Activated naive CD8-positive, alpha-beta T cell treated with anti-CD3 and anti-CD28 coated beads for 36 hours (primary cell): ENCODE data around the gene GGT6. TPM values are rescaled to one million over a fixed set of nuclear protein-coding genes. Genes with fewer than 3 reads are reported as not detected.
A peak's percentile ranks its signal among the peaks of the same experiment; 100 is the strongest.
"Not testable (repeated sequence)": the region's sequence is repeated elsewhere in the genome, so short reads cannot be mapped to it uniquely, and the experiment has no call there.

ENCODE experiments used
- DNase-seq: peaks from one replicate; pipeline ENCODE4 v3.0.0; 2021
- H3K27ac Mint-ChIP-seq: one replicate; pipeline ENCODE4 v1.8.0; 2022; ENCODE audit warnings: mild to moderate bottlenecking, moderate library complexity, mixed read lengths
- H3K27me3 Mint-ChIP-seq: one replicate; pipeline ENCODE4 v1.8.0; 2022; ENCODE audit warnings: mild to moderate bottlenecking, mixed read lengths
- H3K36me3 Mint-ChIP-seq: one replicate; pipeline ENCODE4 v1.8.0; 2021; ENCODE audit warnings: mild to moderate bottlenecking, mixed read lengths
- H3K4me1 Mint-ChIP-seq: one replicate; pipeline ENCODE4 v1.8.0; 2021; ENCODE audit warnings: mixed read lengths
- H3K4me3 Mint-ChIP-seq: one replicate; pipeline ENCODE4 v1.8.0; 2022; ENCODE audit warnings: mild to moderate bottlenecking, moderate library complexity, mixed read lengths
- H3K9me3 Mint-ChIP-seq: one replicate; pipeline ENCODE4 v1.8.0; 2022; ENCODE audit warnings: mixed read lengths
- total RNA-seq, 2 experiments: library from RNA; stranded (reverse); gene quantifications; one replicate each; pipeline ENCODE4 v1.2.3, GENCODE V29; 2021

The GGT6 gene
- total RNA-seq, 2 experiments from 2014 or later: not detected

DNA sequence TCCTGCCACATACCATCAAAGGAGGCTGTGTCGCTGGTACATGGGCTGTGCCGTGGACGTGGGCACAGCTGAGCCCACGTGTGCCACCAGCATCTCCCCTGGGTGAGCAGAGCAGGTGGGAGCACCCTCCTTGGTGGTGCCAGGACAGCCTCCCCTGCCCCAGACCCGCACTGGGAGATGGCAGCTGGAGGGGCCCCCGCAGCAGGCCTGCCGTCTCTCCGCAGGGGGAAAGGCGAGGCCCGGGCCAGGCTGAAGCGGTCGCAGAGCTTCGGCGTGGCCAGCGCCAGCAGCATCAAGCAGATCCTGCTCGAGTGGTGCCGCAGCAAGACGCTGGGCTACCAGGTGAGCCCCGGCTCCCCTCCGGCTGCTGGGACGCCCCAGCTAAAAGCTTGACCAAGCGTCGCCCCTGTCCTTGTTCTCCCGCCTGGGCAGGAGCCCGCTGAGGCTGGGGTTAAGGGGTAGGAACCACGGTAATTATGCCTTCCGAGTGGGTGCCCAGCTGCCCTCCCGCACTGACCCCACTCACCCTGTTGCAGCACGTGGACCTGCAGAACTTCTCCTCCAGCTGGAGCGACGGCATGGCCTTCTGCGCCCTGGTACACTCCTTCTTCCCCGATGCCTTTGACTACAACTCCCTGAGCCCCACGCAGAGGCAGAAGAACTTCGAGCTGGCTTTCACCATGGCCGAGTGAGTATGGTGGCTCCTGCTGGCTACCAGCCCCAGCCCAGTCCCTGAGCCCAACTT lies 36.4 kb upstream of the GGT6 start:
- peaks cover 7% of the 10 kb centered on the region for H3K27me3 Mint-ChIP-seq
- no peak overlapping the region for H3K4me3 Mint-ChIP-seq
- no peak overlapping the region for H3K27ac Mint-ChIP-seq
- H3K4me1 Mint-ChIP-seq: peaks cover 3% of the 10 kb centered on the region
- H3K9me3 Mint-ChIP-seq: no peaks in the 10 kb centered on the region
- DNase-seq: no peak
- H3K36me3 Mint-ChIP-seq: no peaks in the 10 kb centered on the region

DNA sequence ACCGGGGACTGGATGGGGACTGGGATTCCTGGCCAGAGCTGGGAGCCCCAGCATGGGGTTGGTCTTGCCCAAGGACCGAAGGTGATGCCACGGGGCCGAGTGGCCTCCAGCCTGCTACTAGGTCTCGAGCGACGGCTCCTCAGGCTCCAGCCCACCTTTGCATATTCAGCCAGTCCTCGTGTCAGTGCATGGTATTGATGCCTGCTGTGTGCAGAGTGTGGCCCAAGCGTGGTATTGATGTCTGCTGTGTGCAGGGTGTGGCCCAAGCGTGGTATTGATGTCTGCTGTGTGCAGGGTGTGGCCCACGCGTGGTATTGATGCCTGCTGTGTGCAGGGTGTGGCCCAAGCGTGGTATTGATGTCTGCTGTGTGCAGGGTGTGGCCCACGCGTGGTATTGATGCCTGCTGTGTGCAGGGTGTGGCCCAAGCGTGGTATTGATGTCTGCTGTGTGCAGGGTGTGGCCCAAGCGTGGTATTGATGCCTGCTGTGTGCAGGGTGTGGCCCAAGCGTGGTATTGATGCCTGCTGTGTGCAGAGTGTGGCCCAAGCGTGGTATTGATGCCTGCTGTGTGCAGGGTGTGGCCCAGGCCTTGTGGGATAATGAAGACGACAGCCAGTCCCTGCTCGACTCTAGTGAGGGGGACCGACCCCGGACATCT lies 35.4 kb upstream of the GGT6 start:
- not testable (repeated sequence) for H3K36me3 Mint-ChIP-seq, H3K9me3 Mint-ChIP-seq, H3K4me3 Mint-ChIP-seq, H3K27ac Mint-ChIP-seq, H3K27me3 Mint-ChIP-seq, DNase-seq, H3K4me1 Mint-ChIP-seq

DNA sequence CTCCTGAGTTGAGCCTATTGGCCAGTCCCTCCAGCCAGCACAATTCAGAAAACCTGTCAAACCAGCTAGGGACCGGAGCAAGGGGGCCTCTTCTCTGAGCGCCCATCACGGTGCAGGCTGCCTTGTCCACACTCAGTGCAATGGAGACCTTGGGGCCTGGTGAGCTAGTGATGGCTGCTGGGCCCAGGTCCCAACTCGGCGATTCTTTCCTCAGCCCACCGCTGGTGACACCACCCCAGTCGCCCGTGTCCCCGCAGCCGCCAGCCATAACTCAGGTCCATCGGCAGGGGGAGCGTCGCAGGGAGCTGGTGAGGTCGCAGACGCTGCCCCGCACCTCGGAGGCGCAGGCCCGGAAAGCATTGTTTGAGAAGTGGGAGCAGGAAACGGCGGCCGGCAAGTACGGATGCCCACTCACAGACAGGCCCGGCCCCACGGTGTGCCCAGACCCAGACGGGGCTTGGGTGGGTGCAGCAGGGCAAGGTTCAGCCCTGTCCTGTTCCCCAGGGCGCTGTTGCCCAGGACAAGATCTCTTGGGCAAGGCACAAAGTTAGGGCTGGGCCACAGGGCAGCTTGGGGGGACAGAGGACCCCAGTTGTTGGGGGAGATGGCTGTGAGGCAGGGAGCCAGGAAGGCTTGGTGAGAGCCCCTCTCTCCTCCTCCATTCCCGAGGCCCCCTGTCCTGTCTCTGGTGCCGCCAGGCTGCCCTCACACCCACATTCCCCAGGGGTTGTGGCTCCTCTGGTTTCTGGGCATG lies 34.7 kb upstream of the GGT6 start:
- Mint-ChIP-seq H3K27me3 (peaks cover 7% of the 10 kb centered on the region), H3K4me1 (peaks cover 3% of the 10 kb centered on the region), H3K27ac (no peak overlapping the region), H3K9me3 (no peaks in the 10 kb centered on the region), H3K4me3 (no peak overlapping the region), H3K36me3 (no peaks in the 10 kb centered on the region)
- peak; percentile 68 for DNase-seq

DNA sequence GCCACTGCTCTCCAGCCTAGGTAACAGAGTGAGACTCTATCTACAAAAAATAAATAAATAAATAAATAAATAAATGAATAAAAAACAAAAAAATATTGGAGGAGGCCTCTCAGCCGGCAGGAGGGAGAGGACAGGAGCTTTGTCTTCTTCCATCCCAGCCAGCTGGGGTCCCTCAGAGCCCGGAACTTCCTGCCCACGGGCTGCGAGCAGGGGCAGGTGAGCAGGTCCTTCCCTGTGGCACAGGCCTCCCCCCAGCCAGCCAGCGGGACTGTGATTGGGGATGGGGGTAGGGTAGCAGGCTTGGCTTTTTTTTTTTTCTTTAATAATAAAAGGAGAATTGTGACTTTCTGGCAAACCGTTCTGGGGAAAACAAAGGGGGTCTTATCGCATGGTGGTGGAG lies 34.0 kb upstream of the GGT6 start:
- Mint-ChIP-seq H3K4me1 (peaks cover 3% of the 10 kb centered on the region), H3K4me3 (no peak overlapping the region), H3K27ac (no peak overlapping the region), H3K36me3 (no peaks in the 10 kb centered on the region), H3K27me3 (peaks cover 7% of the 10 kb centered on the region), H3K9me3 (no peaks in the 10 kb centered on the region)
- DNase-seq: no peak

DNA sequence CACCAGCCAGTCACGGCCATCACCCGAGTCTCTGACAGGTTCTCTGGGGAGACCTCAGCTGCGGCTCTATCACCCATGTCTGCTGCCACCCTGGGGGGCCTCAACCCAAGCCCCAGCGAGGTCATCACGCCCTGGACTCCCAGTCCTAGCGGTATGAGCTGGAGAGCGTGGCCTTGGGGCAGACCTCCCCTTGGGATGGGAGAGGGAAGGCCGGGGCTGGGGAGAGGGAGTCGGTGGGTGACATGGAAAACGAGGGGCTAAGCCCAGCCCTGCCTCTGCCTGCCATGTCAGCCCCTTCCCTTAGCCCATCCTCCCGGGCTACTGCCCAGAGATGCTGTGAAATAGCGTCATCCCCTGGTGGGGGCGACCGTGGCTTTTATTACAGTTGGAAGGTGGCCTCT lies 32.6 kb upstream of the GGT6 start:
- H3K4me3 Mint-ChIP-seq: no peak overlapping the region
- no peak overlapping the region for H3K27ac Mint-ChIP-seq
- no peak for DNase-seq
- no peaks in the 10 kb centered on the region for H3K9me3 Mint-ChIP-seq
- H3K36me3 Mint-ChIP-seq: no peaks in the 10 kb centered on the region
- H3K27me3 Mint-ChIP-seq: peaks cover 7% of the 10 kb centered on the region
- H3K4me1 Mint-ChIP-seq: peaks cover 3% of the 10 kb centered on the region

DNA sequence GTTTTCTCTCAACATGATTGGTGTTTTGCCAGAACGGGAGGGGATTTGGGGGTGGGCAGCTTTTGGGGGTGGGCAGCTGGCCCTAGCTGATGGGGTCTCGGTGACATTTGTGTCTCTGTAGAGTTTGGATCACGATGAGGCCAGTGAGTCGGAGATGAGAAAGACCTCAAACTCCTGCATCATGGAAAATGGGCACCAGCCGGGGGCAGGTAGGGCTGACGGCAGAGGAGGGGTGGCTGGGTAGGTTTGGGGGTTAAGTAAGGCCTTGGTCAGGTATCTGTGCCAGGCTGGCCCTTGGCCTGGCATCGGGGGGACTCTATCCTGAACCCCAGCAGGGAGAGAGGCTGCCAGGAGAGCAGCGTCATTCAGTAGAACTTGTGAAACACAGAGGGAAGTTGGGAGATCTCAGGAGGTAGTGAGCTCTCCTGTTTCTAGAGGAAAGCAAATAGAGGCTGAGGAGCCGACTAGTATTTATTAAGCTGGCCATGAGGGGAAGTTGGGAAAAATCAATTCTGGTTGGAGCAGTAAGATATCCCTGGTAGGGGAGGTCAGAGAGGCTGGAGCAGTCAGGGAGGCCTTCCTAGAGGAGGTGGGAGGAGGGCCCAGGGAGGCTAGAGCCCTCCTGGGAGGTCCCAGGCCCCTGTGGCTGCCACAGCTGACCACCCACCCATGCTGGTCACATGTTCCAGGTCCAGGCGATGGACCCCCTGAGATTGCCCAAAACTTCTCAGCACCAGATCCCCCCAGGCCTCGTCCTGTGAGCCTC lies 32.0 kb upstream of the GGT6 start:
- peaks cover 7% of the 10 kb centered on the region for H3K27me3 Mint-ChIP-seq
- H3K9me3 Mint-ChIP-seq: no peaks in the 10 kb centered on the region

DNA sequence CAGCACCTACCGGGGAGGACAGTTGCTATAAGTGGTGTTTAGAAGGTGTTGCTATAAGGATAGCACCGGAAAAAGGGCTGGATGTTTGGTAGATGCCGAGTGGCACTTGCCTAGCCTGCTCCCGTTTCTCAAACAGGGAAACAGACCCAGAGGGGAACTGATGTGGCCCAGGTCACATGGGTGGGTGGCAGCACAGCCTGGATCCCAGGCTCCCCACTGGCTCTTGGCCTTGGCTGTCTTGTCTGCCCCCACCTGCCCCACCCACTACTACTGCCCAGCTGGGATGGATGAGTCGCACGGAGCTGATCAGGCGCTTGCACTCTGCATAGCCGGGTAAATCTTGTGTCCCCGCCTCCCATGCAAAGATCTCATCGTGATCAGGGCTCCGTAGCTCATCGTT lies 31.2 kb upstream of the GGT6 start:
- H3K4me1 Mint-ChIP-seq: peaks cover 3% of the 10 kb centered on the region
- peaks cover 8% of the 10 kb centered on the region for H3K27me3 Mint-ChIP-seq
- no peaks in the 10 kb centered on the region for H3K36me3 Mint-ChIP-seq
- H3K27ac Mint-ChIP-seq: no peak overlapping the region
- no peaks in the 10 kb centered on the region for H3K9me3 Mint-ChIP-seq
- no peak for DNase-seq
- H3K4me3 Mint-ChIP-seq: no peak overlapping the region

More for the DNA sequence above, 32.0 kb upstream of the GGT6 start:
- peaks cover 3% of the 10 kb centered on the region for H3K4me1 Mint-ChIP-seq
- DNase-seq: no peak
- no peaks in the 10 kb centered on the region for H3K36me3 Mint-ChIP-seq
- H3K27ac Mint-ChIP-seq: no peak overlapping the region
- no peak overlapping the region for H3K4me3 Mint-ChIP-seq

DNA sequence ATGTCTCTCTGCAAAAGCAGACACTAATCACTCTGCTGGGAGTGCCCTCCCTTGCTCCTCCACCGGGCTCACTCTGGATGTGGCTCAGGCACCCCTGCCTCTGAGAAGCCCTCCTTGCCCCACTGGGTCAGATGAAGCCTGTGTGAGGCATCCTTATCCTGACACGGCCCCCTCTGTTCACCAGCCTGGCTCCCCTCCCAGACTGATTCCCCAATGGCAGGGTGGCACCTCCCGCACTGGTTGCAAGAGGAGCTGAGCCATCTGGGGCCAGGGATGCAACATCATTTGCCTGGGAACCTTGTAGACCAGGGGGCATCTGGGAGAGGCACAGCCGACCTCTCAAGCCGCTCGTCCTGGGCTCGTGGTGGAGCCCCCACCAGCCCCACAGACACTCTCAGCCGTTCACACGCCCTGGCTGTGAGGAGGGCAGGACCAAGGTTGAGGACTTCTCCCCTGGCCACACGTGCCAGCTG lies 30.6 kb upstream of the GGT6 start:
- Mint-ChIP-seq H3K27me3 (peaks cover 13% of the 10 kb centered on the region), H3K9me3 (no peaks in the 10 kb centered on the region), H3K4me1 (peaks cover 3% of the 10 kb centered on the region), H3K27ac (no peak overlapping the region), H3K4me3 (no peak overlapping the region), H3K36me3 (no peaks in the 10 kb centered on the region)
- no peak for DNase-seq

DNA sequence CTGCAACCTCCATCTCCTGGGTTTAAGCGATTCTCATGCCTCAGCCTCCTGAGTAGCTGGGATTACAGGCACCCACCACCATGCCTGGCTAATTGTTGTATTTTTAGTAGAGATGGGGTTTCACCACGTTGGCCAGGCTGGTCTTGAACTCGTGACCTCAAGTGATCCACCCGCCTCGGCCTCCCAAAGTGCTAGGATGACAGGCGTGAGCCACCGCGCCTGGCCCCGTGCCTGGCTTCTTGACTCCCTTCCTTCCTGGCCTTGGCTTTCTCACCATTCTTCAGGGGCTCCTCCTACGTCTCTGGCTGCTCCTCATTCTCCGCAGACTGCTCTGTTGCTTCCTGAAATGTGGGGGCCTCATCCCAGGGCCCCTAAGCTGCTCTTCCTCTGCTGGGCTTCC lies 29.7 kb upstream of the GGT6 start:
- peaks cover 20% of the 10 kb centered on the region for H3K27me3 Mint-ChIP-seq
- H3K4me3 Mint-ChIP-seq, H3K4me1 Mint-ChIP-seq, H3K27ac Mint-ChIP-seq, H3K36me3 Mint-ChIP-seq, DNase-seq, H3K9me3 Mint-ChIP-seq: not testable (repeated sequence)

DNA sequence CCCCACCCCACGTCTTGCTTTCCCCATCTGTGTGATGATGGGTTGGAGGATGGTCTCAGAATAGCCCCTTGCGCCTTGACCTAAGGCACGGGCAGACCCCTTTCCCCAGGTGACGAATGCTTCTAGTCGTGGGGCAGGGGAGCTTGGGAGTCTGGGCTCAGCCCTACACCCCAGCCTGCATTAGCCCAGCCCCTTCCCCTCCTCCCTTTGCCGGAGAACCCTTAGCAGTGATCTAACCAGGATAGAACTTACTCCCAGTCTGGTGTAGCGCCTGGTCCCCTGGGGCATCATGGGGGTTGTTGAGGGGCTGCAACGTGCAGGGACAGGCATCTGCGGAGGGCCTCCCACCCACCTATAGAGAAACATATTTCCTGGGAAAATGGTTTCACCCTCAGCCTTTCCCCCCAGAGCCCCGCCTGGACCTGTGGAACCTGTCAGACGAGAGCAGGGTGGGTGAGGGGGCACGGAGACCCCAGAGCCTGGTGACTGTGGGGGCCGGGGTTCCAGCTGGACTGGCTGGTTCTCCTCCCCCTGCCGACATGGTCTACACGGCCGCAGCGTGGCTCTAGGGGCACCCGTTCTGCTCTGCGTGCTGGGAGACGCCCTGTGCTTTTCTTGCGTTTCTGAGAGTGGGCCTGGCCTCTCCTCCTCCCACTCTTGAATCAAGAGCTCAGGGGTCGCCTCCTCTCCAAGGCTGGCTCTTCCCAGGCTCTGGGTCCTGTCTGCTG lies 28.7 kb upstream of the GGT6 start:
- Mint-ChIP-seq H3K9me3 (no peaks in the 10 kb centered on the region), H3K27ac (no peak overlapping the region), H3K4me1 (no peaks in the 10 kb centered on the region), H3K4me3 (no peak overlapping the region), H3K27me3 (peaks cover 20% of the 10 kb centered on the region), H3K36me3 (no peaks in the 10 kb centered on the region)
- DNase-seq: no peak

DNA sequence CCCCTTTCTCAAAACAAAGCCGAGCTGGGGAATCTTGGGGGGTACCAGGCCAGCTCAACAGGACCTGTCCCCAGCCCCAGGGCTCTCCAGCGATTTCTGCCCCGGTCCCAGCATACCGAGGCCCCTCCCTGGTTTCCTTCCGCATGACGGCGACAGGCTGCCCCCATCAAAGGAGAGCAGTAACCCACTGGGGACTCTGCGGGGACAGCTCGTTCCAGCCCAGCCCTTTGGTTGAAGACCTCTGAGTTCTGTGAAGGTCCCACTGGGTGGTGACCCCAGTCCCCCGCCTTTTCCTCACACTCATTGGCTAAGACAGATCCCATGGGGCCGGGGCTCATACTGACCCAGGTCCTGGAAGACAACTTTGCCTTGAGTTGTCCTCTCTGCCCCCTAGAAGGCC lies 28.0 kb upstream of the GGT6 start:
- no peaks in the 10 kb centered on the region for H3K36me3 Mint-ChIP-seq
- no peaks in the 10 kb centered on the region for H3K9me3 Mint-ChIP-seq
- no peak overlapping the region for H3K4me3 Mint-ChIP-seq
- no peak overlapping the region for H3K27ac Mint-ChIP-seq
- peaks cover 23% of the 10 kb centered on the region for H3K27me3 Mint-ChIP-seq
- no peak for DNase-seq
- peaks cover 4% of the 10 kb centered on the region for H3K4me1 Mint-ChIP-seq

DNA sequence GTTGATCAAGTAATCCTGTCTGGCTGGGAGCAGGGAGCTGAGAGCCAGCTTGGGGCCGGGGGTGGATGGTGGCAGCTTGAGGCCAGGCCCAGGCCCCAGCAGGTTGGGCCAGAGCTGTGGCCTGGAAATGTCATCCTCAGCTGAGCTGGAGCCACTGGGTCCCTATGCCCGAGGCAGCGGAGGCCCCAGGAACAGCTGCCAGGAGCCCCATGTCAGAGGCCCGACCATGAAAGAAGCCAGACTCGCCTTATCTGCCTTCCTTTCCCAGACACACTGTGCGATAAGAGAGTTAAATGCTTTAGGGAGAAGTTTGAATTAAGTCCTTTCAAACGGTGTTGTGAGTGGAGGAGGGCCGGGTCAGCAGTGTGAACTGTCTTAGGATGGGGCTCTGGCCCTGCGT lies 27.4 kb upstream of the GGT6 start:
- Mint-ChIP-seq H3K27me3 (peaks cover 29% of the 10 kb centered on the region), H3K4me3 (no peak overlapping the region), H3K36me3 (no peaks in the 10 kb centered on the region), H3K4me1 (peaks cover 4% of the 10 kb centered on the region), H3K27ac (no peak overlapping the region), H3K9me3 (no peaks in the 10 kb centered on the region)
- DNase-seq: no peak

DNA sequence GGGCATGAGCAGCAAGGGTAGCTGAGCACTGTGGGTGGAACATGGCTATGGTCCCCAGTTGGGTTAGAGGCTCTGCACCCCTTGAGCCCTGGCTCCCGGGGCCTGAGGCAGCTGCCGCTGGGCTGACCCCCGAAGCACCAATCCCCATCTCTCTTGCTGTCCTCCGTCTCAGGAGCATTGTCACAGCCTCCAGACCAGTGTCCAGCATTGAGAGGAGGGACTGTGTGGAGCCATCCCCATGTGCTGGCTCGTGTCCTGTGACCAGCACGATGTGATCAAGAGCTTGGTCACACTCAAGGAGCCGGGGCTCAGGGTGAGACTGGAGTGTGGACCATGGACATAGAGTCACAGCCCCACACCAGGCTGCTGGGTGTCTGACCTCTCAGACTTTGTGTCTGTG lies 26.8 kb upstream of the GGT6 start:
- Mint-ChIP-seq H3K36me3 (no peaks in the 10 kb centered on the region), H3K27ac (no peak overlapping the region), H3K4me1 (peaks cover 4% of the 10 kb centered on the region), H3K9me3 (no peaks in the 10 kb centered on the region), H3K27me3 (peaks cover 34% of the 10 kb centered on the region), H3K4me3 (no peak overlapping the region)
- DNase-seq: no peak

DNA sequence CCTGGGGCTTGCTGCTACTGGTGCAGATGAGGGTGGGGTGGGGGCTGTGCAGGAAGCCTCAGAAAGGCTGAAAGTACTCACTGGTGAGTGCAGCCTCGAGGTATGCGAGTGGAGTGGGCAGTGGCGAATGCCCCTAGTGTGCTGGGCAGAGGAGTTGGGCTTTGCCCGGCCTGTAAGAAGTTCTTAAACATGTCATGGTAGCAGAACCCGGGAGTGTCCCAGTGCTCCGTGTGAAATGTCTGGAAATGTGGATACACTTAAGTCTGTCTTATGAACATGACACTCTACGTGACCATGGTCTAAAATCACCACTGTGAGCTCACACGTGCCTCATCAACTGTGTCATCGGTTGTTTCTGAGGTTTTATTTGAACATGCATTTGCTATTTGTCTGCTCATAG lies 25.7 kb upstream of the GGT6 start:
- no peak for DNase-seq
- Mint-ChIP-seq H3K27ac (no peak overlapping the region), H3K9me3 (no peaks in the 10 kb centered on the region), H3K4me3 (no peak overlapping the region), H3K4me1 (peaks cover 4% of the 10 kb centered on the region), H3K27me3 (peaks cover 45% of the 10 kb centered on the region), H3K36me3 (no peaks in the 10 kb centered on the region)
